Effector memory CD4-positive, alpha-beta T cell (primary cell): ENCODE data around the gene CITED2.

ENCODE experiments used
- DNase-seq, 3 donors: peaks; one replicate each; pipeline ENCODE4 v3.0.0-alpha.2; 2020
- H3K27ac ChIP-seq: 2 replicates; pipeline ENCODE4 v1.7.0; 2013; ENCODE audit warnings: mild to moderate bottlenecking, low read length, moderate library complexity; ENCODE audit not compliant: insufficient read depth, poor library complexity, severe bottlenecking
- H3K27me3 ChIP-seq: replicated peaks from 2 replicates; pipeline ENCODE4 v1.7.0; 2013; ENCODE audit warnings: mild to moderate bottlenecking, low read length; ENCODE audit not compliant: insufficient read depth, control insufficient read depth, poor library complexity, severe bottlenecking
- H3K36me3 ChIP-seq: 2 replicates; pipeline ENCODE4 v1.7.0; 2013; ENCODE audit warnings: mild to moderate bottlenecking, low read length, moderate library complexity; ENCODE audit not compliant: control insufficient read depth, insufficient read depth
- H3K4me1 ChIP-seq: 2 replicates; pipeline ENCODE4 v1.7.0; 2013; ENCODE audit warnings: low read length, mild to moderate bottlenecking; ENCODE audit not compliant: control insufficient read depth, insufficient read depth, poor library complexity, severe bottlenecking
- H3K4me3 ChIP-seq: 2 replicates; pipeline ENCODE4 v1.7.0; 2013; ENCODE audit warnings: low read length, low read depth, mild to moderate bottlenecking; ENCODE audit not compliant: insufficient read depth, poor library complexity, severe bottlenecking
- H3K9me3 ChIP-seq: 2 replicates; pipeline ENCODE4 v1.7.0; 2013; ENCODE audit warnings: mild to moderate bottlenecking, low read length, moderate library complexity; ENCODE audit not compliant: control insufficient read depth

CITED2 gene

DNA sequence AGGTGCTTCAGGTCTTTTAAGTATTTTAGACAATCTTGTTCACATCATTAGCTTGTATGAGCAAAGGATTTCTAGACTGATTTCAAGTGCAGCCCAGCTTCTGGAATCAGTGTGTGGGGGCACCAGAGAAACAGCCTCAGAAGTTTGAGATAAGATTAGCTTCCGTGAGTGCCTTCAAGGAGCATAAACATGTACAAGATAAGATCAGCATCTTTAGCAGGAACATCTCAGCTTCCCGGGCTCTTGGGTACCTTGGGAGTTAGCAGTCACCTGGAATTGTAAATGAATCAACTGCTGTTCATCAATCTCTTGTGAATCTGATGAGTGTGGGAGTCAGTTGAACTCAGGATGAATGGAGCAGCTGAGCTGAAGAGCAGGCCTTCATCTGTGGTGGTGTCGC is 12.0 kb upstream of the CITED2 start:
- Histone ChIP-seq H3K27ac (no peak overlapping the region), H3K4me1 (no peaks in the 10 kb centered on the region)

DNA sequence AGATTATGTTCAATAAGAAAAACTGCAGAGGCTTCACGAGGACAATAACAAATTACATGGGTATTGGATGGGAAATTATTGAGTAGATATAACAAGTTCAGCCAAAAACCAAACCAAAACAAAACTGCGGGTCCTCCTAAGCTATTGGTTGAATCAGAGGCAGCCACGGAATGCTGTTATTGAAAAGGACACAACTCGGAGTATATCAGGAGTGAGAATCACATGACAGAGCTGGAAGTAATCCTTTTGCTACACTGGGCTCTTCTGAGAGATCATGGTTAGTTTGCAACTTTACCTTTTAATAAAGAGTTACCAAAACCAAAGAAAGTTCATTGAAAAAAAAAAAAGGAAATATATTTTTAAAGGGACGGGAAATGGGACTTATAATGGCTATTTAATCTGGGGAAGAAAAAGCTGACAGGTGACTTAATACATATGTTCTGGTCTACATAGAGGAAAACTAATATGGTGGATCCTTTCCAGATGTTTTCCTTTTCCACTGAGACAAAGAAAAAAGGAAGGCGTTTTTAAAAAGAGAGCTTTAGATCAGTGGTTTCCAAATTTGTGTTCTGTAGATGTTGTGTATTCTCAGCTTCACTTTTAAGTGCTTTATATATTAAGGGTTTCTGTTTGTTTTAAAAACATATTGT is 6.9 kb upstream of the CITED2 start:
- no peaks in the 10 kb centered on the region for H3K9me3 ChIP-seq
- H3K36me3 ChIP-seq = no peaks in the 10 kb centered on the region
- H3K4me3 ChIP-seq = no peak overlapping the region
- DNase-seq = no peak
- no peak overlapping the region for H3K27ac ChIP-seq
- H3K4me1 ChIP-seq = no peaks in the 10 kb centered on the region
- H3K27me3 ChIP-seq = no peaks in the 10 kb centered on the region

More for the DNA sequence above, 12.0 kb upstream of the CITED2 start:
- no peak for DNase-seq
- no peaks in the 10 kb centered on the region for H3K36me3 ChIP-seq
- no peak overlapping the region for H3K4me3 ChIP-seq
- no peaks in the 10 kb centered on the region for H3K27me3 ChIP-seq
- no peaks in the 10 kb centered on the region for H3K9me3 ChIP-seq

DNA sequence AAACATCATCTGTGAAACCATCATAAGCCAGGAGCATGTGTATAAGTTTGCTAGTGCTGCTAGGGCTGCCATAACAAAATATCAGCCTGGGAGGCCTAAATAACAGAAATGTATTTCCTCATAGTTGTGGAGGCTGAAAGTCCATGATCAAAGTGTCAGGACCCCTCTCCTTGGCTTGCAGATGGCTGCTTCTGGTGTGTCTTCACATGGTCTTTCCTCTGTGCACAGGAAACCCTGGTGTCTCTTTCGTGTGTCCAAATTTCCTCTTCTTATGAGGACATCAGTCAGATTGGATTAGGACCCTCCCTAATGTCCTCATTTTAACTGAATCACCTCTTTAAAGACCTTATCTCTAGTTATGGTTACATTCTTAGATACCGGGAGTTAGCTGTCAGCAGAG is 6.2 kb upstream of the CITED2 start:
- no peaks in the 10 kb centered on the region for H3K4me1 ChIP-seq
- no peak for DNase-seq
- no peaks in the 10 kb centered on the region for H3K27me3 ChIP-seq
- H3K36me3 ChIP-seq = no peaks in the 10 kb centered on the region
- no peaks in the 10 kb centered on the region for H3K9me3 ChIP-seq
- H3K27ac ChIP-seq = no peak overlapping the region
- H3K4me3 ChIP-seq = no peak overlapping the region

DNA sequence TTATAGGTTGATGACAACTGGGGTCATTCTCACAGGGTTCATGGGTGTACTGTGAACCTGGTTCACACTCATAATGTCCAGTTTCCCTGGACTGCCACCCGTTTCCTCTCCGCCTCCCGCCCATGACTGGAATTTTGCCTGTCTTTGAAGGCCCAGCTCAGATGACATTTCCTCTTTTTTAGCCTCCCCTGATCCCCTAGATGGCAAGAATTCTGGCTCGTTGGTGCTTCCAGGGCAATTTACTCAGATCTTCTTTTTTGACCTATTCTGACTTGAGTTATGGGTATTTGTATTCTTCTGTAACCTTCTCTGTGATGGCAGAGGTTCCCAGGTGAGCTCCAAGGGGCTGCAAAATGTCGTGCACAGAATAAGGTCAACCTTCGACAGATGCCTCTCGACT is 5.7 kb upstream of the CITED2 start:
- no peak for DNase-seq
- H3K4me3 ChIP-seq = no peak overlapping the region
- H3K4me1 ChIP-seq = no peaks in the 10 kb centered on the region
- H3K27ac ChIP-seq = no peak overlapping the region
- no peaks in the 10 kb centered on the region for H3K36me3 ChIP-seq
- no peaks in the 10 kb centered on the region for H3K9me3 ChIP-seq
- H3K27me3 ChIP-seq = no peaks in the 10 kb centered on the region

DNA sequence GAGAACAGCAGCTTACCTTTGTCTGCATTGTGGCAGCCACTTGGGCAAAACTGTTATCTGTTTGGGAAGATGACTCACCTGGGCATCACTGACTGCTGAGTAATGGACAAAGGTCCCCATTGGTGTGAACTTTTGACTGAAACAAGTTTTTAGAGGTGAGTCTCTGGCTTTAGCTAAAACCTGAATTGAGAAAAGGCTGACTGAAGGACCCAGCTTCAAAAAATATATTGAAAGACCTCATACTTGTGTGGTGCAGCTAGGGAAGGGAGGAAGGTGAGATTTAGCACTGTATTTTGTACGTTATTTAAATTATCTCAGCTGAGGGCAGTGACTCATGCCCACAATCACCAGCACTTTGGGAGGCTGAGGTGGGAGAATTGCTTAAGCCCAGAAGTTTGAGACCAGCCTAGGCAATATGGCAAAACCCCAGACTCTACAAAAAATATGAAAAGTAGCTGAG is 4.5 kb upstream of the CITED2 start:
- peaks cover under 1% of the 10 kb centered on the region for H3K36me3 ChIP-seq
- H3K4me1 ChIP-seq = no peaks in the 10 kb centered on the region
- no peaks in the 10 kb centered on the region for H3K27me3 ChIP-seq
- no peak overlapping the region for H3K4me3 ChIP-seq
- no peak overlapping the region for H3K27ac ChIP-seq
- no peaks in the 10 kb centered on the region for H3K9me3 ChIP-seq
- no peak for DNase-seq

DNA sequence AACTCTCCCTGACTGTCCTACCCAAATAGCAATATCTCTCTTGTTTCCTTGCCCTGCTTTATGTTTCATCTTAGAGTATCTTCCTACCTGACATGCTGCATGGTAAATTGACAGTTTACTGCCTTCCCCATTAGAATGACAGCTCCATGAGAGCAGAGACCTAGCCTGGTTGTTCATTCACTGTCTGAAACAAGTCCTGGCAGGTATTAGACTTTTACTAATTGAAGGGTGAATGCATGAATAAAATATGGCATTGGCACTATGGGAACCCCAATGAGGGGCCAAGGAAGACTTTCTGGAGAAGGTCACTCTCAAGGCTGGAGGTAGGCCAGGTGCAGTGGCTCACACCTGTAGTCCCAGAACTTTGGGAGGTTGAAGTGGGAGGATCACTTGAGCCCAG is 3.8 kb upstream of the CITED2 start:
- Histone ChIP-seq H3K36me3 (peaks cover 7% of the 10 kb centered on the region), H3K27me3 (no peaks in the 10 kb centered on the region), H3K4me1 (no peaks in the 10 kb centered on the region), H3K27ac (no peak overlapping the region), H3K9me3 (no peaks in the 10 kb centered on the region), H3K4me3 (no peak overlapping the region)
- DNase-seq = no peak

DNA sequence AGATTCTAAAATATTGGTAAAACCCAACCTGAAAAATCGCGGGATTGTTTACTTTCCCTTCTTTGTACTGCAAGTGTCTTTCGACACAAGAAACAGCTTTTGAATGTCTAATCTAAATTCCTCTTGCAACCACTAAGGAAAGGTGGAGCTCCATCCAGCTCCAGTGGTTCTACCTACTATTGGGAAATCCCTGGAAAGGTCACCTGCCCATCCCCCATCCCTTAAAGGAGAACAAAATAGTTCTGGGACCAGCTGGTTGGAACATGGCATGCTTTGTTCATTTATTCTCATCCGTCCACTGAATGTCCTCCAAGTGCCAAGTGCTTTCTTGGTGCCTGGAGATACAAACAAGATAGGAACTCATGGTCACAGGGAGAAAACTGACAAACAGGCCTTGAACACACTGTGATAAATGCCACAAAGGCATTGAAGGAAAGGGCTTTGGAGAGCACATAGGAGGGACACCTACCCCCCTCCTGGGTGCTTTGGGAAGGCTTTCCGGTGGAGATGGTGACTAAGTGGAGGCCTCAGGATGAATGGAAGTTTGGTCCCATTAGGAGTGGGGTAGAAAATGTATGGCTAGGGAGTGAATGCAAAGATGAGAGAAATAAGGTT is 2.3 kb upstream of the CITED2 start:
- no peak overlapping the region for H3K4me3 ChIP-seq
- H3K9me3 ChIP-seq = no peaks in the 10 kb centered on the region
- DNase-seq = no peak
- no peak overlapping the region for H3K27ac ChIP-seq
- H3K27me3 ChIP-seq = no peaks in the 10 kb centered on the region
- H3K4me1 ChIP-seq = peaks cover 4% of the 10 kb centered on the region
- peaks cover 11% of the 10 kb centered on the region for H3K36me3 ChIP-seq

DNA sequence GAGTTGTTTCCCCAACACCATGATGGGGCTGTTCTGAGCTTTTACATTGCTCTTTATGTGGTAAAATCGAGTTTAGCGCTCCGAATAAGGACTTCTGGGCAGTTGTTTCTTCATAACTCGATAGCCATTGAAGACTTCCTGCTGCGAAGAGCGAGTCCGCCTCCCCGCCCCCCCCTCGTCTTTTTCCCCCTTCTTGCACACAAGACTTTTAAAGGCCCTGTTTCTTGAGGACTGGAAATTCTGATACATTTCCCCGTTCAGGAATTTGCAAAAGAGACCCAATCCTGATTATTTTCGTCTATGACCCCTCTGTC is 1.5 kb upstream of the CITED2 start:
- Histone ChIP-seq H3K4me1 (peaks cover 10% of the 10 kb centered on the region), H3K4me3 (peak overlapping the region; percentile 96), H3K27ac (peak overlapping the region; percentile 91), H3K36me3 (peaks cover 11% of the 10 kb centered on the region), H3K9me3 (no peaks in the 10 kb centered on the region), H3K27me3 (no peaks in the 10 kb centered on the region)
- no peak for DNase-seq

DNA sequence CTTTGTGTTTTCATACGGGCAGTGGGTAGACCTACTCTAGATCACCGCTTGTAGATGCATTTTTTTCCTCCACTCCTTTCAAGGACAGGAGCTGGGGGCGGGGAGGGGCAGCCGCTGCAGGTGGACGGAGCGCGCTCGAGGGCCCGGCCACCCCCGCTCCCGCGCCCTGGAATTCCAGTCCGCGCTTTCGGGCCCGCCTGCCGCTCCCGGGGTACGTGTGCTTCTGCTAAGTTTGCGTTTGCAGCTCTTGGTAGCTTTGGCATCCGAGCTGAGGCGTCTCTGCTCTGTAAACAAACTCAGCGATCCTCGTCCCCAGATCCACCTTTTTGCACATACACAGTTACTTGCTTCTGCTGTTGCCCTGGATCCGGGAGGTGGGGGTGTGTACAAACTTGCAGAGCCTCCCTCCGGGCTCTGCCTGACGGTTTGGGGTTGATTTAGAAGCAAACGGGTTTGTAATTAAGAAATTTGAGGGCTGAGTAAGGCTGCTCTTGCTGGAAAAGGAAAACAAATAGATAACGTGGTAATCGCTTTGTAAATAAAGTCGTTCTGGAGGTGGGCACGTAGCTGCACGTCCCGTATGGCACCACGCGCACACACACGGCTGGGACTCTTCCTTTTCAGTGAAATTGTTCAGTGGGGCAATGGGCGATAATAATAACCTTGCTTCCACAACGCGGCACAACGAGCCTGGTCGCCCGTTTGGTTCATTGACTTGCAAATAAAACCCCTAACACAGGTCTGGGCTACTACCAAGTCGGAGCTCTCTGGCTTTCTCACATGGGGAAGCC is 973 bp upstream of the CITED2 start:
- Histone ChIP-seq H3K27me3 (no peaks in the 10 kb centered on the region), H3K4me3 (peak overlapping the region; percentile 96), H3K4me1 (peaks cover 10% of the 10 kb centered on the region), H3K27ac (peak overlapping the region; percentile 91), H3K36me3 (peaks cover 11% of the 10 kb centered on the region), H3K9me3 (no peaks in the 10 kb centered on the region)
- DNase-seq = peak; percentile 59 to 77 (median 76)

DNA sequence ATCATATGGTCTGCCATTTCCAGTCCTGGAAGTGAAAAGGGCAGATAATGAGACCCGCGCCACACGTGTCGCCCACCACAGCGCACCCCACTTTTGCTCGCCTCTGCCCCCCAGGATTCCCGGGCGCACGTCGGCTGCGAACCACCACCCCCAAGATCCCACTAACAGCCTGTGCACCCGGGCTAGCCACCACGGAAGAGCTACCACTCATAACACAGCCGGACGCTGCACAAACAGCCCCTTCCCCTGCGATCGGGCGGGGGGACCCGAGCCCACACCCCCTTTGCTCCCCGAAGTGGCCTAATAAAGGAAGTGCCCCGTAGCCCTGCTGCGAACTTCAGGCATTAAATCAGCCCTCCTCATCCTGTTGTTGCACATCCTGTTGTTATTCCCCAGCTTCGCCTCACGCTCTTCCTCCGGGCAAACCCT is 506 bp downstream of the CITED2 start:
- H3K4me3 ChIP-seq = peak overlapping the region; percentile 96
- peak overlapping the region; percentile 91 for H3K27ac ChIP-seq
- no peak for DNase-seq
- H3K9me3 ChIP-seq = no peaks in the 10 kb centered on the region
- no peaks in the 10 kb centered on the region for H3K27me3 ChIP-seq
- H3K4me1 ChIP-seq = peaks cover 19% of the 10 kb centered on the region
- peaks cover 11% of the 10 kb centered on the region for H3K36me3 ChIP-seq
